ENCODE measurements around the gene CFD. TPM values are rescaled to one million over a fixed set of nuclear protein-coding genes. Genes with fewer than 3 reads are reported as not detected.

The CFD gene
- total and polyA plus RNA-seq, 8 donors: 2.5 to 48.8 (median 15.0) TPM

DNA sequence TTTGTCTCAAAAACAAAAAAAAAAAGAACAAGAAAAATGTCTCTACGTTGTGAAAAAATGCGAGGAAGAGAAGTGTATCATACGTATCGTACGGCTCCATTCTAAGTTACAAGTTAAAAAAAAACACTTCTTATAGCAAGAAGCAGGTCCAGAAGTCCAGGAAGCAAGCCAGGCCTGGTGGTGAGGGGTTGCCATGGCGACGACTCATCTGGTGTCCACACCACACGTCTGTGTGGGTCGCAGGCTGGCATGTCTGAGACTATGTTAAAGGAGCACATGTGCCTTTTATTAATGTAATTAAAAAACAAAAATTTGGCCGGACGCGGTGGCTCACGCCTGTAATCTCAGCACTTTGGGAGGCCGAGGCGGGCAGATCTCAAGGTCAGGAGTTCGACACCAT lies 27.6 kb downstream of the CFD start:
- Histone ChIP-seq H3K4me3 (no peak overlapping the region), H3K27me3 (no peaks in the 10 kb centered on the region), H3K27ac (no peak overlapping the region), H3K36me3 (peaks cover 4 to 38% (median 6%) of the 10 kb centered on the region in 3 donors), H3K4me1 (peaks cover 0 to 4% (median 0%) of the 10 kb centered on the region in 3 donors), H3K9me3 (no peaks in the 10 kb centered on the region)
- DNase-seq (no peak), ATAC-seq (no peak), FAIRE-seq (no peak)
- intact Hi-C loops (cut with DNase I): no loop called here
- no peak for TF ChIP-seq CTCF (IDR thresholded peaks at IDR 0.05)
- 85 to 89% methylated on average over 16 of the region's 16 CpGs for WGBS, 2 donors

DNA sequence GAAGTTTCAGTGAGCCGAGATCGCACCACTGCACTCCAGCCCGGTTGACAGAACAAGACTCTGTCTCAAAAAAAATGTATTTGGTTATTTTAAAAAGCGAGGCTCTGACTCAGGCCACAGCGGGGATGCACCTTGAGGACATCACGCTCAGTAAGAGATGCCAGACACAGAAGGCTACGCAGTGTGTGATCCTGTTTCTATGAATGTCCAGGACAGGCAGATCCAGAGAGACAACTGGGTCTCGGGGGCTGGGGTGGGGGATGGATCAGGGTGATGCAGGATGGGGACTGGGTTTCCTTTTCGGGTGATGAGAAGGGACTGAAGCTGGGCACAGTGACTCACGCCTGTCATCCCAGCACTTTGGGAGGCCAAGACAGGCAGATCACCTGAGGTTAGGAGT lies 28.1 kb downstream of the CFD start:
- no peak for FAIRE-seq
- no peaks in the 10 kb centered on the region for H3K27me3 ChIP-seq
- no peak overlapping the region for H3K4me3 ChIP-seq
- intact Hi-C loops (cut with DNase I): no loop called here
- no peak for ATAC-seq
- H3K9me3 ChIP-seq: no peaks in the 10 kb centered on the region
- DNase-seq: no peak
- TF ChIP-seq CTCF (IDR thresholded peaks at IDR 0.05): no peak
- peaks cover 2 to 37% (median 4%) of the 10 kb centered on the region in 3 donors for H3K36me3 ChIP-seq
- WGBS, 2 donors: 96 to 97% methylated on average over 10 of the region's 10 CpGs
- no peak overlapping the region for H3K27ac ChIP-seq
- H3K4me1 ChIP-seq: peaks cover 0 to 4% (median 0%) of the 10 kb centered on the region in 3 donors

- WGBS, 2 donors: 93 to 94% methylated on average over 30 of the region's 30 CpGs
- intact Hi-C loops (cut with DNase I): no loop called here
- no peaks in the 10 kb centered on the region for H3K9me3 ChIP-seq
- peaks cover 0 to 35% (median 4%) of the 10 kb centered on the region in 3 donors for H3K36me3 ChIP-seq
- ATAC-seq (no peak), DNase-seq (peak in 1 of 6 donors; percentile 56), FAIRE-seq (no peak)
- H3K27ac ChIP-seq: no peak overlapping the region
- H3K27me3 ChIP-seq: no peaks in the 10 kb centered on the region
- H3K4me1 ChIP-seq: peaks cover 0 to 4% (median 0%) of the 10 kb centered on the region in 3 donors
- TF ChIP-seq CTCF (IDR thresholded peaks at IDR 0.05): no peak
- H3K4me3 ChIP-seq: no peak overlapping the region
Measured at GRCh38 chr19:888581-889385, 29.3 kb downstream of the CFD start.

- DNase-seq: peak in 1 of 6 donors; percentile 80
- 94 to 96% methylated on average over 26 of the region's 26 CpGs for WGBS, 2 donors
- Histone ChIP-seq H3K27ac (no peak overlapping the region), H3K9me3 (no peaks in the 10 kb centered on the region), H3K4me3 (no peak overlapping the region), H3K36me3 (peaks cover 0 to 31% (median 4%) of the 10 kb centered on the region in 3 donors), H3K4me1 (peaks cover 0 to 4% (median 0%) of the 10 kb centered on the region in 3 donors), H3K27me3 (no peaks in the 10 kb centered on the region)
- no peak for ATAC-seq
- no peak for FAIRE-seq
- intact Hi-C loops (cut with DNase I): no loop called here
- TF ChIP-seq CTCF (IDR thresholded peaks at IDR 0.05): no peak
Measured at GRCh38 chr19:889662-890295, 30.3 kb downstream of the CFD start.

Measured in pancreas (tissue), 10 donors.